HCT116 (cell line): ENCODE results near the gene SH2D1B.

Experiments used
- CEBPB ChIP-seq: IDR thresholded peaks from 2 replicates; pipeline ENCODE4 v1.6.1; 2012; ENCODE audit warnings: low read depth
- EZH2 ChIP-seq: fragments of 200-600 bp; sonication (generic); IDR thresholded peaks from 2 replicates; pipeline ENCODE4 v1.6.1; 2017; ENCODE audit warnings: antibody characterized with exemption, mixed run types
- EZH2phosphoT487 ChIP-seq: fragments of 200-600 bp; IDR thresholded peaks from 2 replicates; pipeline ENCODE4 v1.6.1; 2018; ENCODE audit warnings: antibody characterized with exemption, borderline replicate concordance
- POLR2A ChIP-seq: IDR thresholded peaks from 2 replicates; pipeline ENCODE4 v1.7.0; 2011; ENCODE audit warnings: borderline replicate concordance; ENCODE audit not compliant: insufficient read depth, insufficient read length; ENCODE audit errors: extremely low read depth
- POLR2AphosphoS5 ChIP-seq: IDR thresholded peaks from 2 replicates; pipeline ENCODE4 v1.6.1; 2011; ENCODE audit warnings: mild to moderate bottlenecking, low read depth, low read length, moderate library complexity
- RAD21 ChIP-seq: IDR thresholded peaks from 2 replicates; pipeline ENCODE4 v1.6.1; 2012; ENCODE audit warnings: low read depth, mild to moderate bottlenecking
- SIN3A ChIP-seq: IDR thresholded peaks from 2 replicates; pipeline ENCODE4 v1.6.1; 2012; ENCODE audit warnings: low read depth
- SP1 ChIP-seq: IDR thresholded peaks from 2 replicates; pipeline ENCODE4 v1.6.1; 2012; ENCODE audit warnings: low read depth
- ZFX ChIP-seq: fragments of 450-650 bp; IDR thresholded peaks from 2 replicates; pipeline ENCODE4 v1.6.1; 2017
- ZNF274 ChIP-seq: fragments of 200-500 bp; sonication (Bioruptor generic); IDR thresholded peaks from 2 replicates; pipeline ENCODE4 v1.6.1; 2014; ENCODE audit warnings: mild to moderate bottlenecking, low read depth, low read length, inconsistent platforms
- TF ChIP-seq, protein P1 (sequence below): IDR thresholded peaks from 2 replicates; pipeline ENCODE4 v1.6.1; 2012; ENCODE audit warnings: low read depth
- TF ChIP-seq, protein P2 (sequence below), 3 experiments: fragments of 200-600 bp in 1 of 3; sonication (generic) in 1 of 3; IDR thresholded peaks in 2 of 3; conservative IDR thresholded peaks in 1 of 3; 2 replicates each; pipeline ENCODE4 v1.5.1; 2012 to 2017; ENCODE audit warnings: low read depth in 2 of 3, low read length in 2 of 3, antibody characterized with exemption in 1 of 3, borderline replicate concordance in 1 of 3, control low read depth in 1 of 3, mild to moderate bottlenecking in 1 of 3, mixed read lengths in 1 of 3, mixed run types in 1 of 3, moderate library complexity in 1 of 3; ENCODE audit not compliant: insufficient read depth in 1 of 3
- TF ChIP-seq, protein P3 (sequence below): IDR thresholded peaks from 2 replicates; pipeline ENCODE4 v1.6.1; 2012

DNA sequence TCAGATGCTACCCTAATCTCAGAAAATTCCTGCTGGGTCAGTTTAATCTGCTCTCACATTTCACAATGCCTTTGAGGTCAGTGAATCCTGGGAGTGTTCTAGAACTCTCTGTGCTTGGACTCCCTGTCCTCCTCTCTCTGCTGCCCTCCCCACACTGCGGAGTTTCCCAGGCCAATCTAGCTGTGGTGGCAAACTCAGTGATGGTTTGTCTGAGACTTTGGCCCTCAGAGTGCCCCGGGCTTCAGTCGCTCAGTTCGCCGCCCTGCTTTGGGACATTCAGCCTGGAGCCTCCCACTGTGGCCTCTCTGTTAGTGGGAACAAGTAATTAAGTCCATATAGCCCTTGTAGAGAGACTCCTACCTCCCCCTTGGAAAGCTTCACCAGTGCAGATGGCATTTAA lies 23.3 kb downstream of the SH2D1B start:
- TF ChIP-seq EZH2, result no peak
- TF ChIP-seq ZFX, result no peak
- TF ChIP-seq, protein P1, sequence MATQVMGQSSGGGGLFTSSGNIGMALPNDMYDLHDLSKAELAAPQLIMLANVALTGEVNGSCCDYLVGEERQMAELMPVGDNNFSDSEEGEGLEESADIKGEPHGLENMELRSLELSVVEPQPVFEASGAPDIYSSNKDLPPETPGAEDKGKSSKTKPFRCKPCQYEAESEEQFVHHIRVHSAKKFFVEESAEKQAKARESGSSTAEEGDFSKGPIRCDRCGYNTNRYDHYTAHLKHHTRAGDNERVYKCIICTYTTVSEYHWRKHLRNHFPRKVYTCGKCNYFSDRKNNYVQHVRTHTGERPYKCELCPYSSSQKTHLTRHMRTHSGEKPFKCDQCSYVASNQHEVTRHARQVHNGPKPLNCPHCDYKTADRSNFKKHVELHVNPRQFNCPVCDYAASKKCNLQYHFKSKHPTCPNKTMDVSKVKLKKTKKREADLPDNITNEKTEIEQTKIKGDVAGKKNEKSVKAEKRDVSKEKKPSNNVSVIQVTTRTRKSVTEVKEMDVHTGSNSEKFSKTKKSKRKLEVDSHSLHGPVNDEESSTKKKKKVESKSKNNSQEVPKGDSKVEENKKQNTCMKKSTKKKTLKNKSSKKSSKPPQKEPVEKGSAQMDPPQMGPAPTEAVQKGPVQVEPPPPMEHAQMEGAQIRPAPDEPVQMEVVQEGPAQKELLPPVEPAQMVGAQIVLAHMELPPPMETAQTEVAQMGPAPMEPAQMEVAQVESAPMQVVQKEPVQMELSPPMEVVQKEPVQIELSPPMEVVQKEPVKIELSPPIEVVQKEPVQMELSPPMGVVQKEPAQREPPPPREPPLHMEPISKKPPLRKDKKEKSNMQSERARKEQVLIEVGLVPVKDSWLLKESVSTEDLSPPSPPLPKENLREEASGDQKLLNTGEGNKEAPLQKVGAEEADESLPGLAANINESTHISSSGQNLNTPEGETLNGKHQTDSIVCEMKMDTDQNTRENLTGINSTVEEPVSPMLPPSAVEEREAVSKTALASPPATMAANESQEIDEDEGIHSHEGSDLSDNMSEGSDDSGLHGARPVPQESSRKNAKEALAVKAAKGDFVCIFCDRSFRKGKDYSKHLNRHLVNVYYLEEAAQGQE, result no peak
- no peak for TF ChIP-seq POLR2A
- TF ChIP-seq, protein P2, sequence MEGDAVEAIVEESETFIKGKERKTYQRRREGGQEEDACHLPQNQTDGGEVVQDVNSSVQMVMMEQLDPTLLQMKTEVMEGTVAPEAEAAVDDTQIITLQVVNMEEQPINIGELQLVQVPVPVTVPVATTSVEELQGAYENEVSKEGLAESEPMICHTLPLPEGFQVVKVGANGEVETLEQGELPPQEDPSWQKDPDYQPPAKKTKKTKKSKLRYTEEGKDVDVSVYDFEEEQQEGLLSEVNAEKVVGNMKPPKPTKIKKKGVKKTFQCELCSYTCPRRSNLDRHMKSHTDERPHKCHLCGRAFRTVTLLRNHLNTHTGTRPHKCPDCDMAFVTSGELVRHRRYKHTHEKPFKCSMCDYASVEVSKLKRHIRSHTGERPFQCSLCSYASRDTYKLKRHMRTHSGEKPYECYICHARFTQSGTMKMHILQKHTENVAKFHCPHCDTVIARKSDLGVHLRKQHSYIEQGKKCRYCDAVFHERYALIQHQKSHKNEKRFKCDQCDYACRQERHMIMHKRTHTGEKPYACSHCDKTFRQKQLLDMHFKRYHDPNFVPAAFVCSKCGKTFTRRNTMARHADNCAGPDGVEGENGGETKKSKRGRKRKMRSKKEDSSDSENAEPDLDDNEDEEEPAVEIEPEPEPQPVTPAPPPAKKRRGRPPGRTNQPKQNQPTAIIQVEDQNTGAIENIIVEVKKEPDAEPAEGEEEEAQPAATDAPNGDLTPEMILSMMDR (IDR thresholded peaks at IDR 0.05 in 2 of 3, conservative IDR thresholded peaks at IDR 0.05 in 1 of 3; ENCODE audit: borderline replicate concordance in 1 of 3, insufficient read depth in 1 of 3, low read depth in 2 of 3, low read length in 2 of 3), result no peak
- no peak for TF ChIP-seq CEBPB
- TF ChIP-seq SP1, result no peak
- TF ChIP-seq, protein P3, sequence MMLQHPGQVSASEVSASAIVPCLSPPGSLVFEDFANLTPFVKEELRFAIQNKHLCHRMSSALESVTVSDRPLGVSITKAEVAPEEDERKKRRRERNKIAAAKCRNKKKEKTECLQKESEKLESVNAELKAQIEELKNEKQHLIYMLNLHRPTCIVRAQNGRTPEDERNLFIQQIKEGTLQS, result no peak
- TF ChIP-seq ZNF274, result no peak
- no peak for TF ChIP-seq RAD21
- no peak for TF ChIP-seq EZH2phosphoT487
- no peak for TF ChIP-seq POLR2AphosphoS5
- no peak for TF ChIP-seq SIN3A
